Activated naive CD4-positive, alpha-beta T cell treated with anti-CD3 and anti-CD28 coated beads, Interleukin-2, amount 10 ng/mL, durations not matched to agents 5 hours and 36 hours (primary cell): ENCODE measurements around the gene S100A14. TPM values are rescaled to one million over a fixed set of nuclear protein-coding genes. Genes with fewer than 3 reads are reported as not detected.

Source experiments
- total RNA-seq, 2 experiments: library from RNA; stranded (reverse); gene quantifications; one replicate each; pipeline ENCODE4 v1.2.3, GENCODE V29; 2021

The S100A14 gene
- total RNA-seq = not detected

DNA sequence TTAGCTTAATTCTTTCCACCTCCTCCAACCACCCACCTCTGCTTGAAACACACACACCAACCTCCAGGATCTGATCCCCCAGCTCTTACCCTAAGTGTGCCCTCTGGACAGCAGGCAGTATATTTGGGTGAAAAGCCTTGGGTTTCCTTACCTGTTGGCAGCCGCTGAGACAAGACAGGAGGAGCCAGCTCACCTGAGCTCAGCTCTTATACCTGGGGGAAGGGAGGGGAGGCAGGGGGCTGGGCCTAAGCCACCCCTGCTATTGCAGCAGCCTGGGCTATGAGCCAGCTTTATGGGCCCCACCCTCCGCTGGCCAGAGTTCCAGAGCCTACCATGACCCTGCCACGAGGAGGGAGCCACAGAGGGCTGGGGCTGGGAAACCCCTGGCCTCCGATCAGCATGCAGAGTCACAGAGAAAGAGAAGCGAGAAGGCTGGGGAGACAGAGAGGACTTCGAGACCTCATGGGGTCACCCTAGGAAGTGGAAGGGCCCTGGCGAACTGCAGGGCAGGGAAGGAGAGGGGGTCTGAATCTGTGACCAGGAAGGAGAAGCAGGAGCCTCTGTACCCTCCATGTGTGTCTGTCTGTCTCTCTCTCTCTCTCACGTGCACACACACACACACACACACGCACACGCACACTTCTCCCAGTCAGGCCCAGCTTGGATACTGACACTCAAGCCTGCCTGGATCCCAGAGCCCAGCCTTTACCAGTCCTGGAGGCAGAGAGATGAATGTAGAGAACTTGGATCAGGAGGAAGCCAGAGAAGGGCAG lies at the start of gene S100A14:
TSS of gene S100A14 (minus strand) at position 182 of the 773 bp plus-strand sequence. CDS start 467 bp downstream, outside the sequence.

DNA sequence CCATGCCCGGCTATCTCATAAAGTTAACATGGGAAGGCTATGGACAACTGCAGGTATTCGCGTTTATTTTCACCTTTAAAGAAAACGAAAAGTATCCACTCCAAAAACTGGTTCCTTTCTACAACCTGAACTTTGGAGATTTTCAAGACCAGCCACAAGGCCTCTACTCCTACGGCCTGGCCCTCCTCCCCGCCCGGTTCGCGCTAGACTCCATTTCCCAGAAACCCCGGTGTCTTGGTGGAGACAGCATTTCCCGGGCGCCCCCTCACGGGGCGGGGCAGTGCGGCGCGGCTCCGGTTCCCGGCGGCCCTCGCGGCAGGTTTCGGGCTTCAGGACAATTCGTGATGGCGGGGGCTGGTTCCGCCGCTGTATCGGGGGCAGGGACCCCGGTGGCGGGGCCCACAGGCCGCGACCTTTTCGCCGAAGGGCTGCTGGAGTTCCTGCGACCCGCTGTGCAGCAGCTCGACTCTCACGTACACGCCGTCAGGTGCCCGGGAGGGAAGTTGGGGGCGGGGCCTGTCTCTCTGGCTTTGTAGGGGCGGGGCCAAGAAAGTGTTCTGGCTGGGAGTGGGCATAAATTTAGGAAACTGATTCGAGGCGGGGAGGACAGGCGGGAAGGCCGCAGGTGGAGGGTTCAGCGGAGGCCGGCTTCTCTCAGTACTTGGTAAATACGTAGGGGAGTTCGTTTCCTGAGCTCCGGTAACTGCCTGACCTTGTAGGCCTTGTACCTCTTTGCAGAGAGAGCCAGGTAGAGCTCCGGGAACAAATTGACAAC lies 42.5 kb upstream of the S100A14 start, which contains the start of gene SNAPIN:
TSS of gene SNAPIN (plus strand) at position 304 of the 775 bp plus-strand sequence. CDS start at position 345, 41 bp downstream.

DNA sequence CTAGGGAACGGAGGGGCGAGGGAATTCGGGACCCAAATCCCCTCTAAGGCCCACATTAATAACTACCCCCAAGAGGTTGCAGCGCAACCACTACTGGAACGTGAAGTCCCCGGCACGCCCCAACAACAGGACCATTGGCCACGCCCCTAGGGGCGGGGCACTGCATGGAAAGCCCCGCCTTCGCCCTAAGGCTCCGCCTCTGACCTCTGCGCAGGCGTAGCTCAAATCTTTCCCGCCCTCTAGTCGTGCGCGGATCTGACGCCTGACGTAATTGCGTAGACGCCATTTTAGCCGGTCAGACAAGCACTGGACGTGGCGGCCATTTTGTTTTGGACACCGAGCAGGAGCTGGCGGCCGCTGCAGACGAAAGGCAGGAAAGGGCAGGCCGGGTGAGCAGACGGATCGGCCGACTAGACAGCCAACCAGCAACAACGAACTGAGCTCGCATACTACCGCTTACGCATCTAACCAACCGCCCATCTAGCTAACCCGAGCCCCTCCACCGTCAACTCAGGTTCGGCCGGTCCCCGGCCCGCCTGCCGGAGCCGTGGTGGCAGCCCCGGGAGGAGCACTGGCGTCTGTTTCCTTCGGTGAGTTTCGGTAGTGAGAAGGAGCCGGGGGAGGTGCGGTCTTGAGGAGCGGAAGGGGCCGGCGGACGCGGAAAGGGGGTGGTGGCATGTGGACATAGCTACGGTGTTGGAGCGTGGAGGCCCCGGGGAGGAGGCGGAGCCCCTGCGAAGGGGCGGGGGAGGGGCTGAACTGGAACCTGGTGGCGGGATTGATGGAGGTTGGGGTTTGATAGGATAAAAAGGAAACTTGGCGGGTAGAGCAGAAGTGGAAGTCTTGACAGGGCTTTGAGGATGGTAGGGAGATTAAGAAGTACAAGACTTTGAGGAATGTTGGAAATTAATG lies 17.9 kb upstream of the S100A14 start, which contains the start of gene CHTOP:
TSS of gene CHTOP (plus strand) at position 313 of the 912 bp plus-strand sequence. CDS start 2,523 bp downstream, outside the sequence.

DNA sequence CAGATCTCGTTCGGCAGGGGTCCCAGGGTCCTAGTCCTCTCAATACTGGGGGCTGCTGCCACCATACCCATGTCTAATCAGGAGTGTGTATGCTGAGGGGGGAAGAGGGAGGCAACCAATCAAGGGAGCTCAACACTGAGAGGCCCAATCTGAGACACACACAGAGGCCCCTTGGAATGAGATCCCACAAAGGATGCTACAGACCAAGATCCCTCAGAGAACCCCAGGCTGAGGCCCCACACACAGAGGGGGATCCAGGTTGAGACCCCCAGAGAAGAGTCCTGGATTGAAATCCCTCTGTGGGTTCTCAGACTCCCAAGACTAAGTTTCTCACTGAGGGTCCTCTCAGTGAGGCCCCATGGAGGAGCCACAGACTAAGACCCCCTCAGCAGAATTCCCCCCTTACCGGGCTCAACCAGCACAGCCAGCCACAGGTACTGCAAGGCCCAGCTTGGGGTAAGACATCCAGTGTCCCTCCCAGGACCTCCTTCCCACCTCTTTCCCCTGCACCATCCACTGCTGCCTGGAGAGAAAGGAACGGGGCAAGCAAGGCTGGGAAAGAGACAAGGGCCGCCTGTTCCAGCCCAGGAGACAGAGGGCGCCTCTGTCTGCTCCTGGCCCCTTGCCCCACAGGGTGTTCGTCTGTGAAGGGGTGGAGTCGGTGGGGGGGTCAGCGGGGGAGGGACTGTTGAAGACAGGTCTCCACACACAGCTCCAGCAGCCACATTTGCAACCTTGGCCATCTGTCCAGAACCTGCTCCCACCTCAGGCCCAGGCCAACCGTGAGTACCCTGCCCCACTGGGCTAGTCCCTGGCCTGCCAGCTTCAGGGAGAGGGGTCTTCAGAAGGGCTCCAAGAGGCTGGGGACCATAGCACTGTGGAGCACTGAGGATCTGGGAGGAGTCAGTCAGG lies 11.8 kb upstream of the S100A14 start, which contains the start of gene S100A1:
TSS of gene S100A1 (plus strand) at position 720 of the 912 bp plus-strand sequence. CDS start 2,088 bp downstream, outside the sequence.

DNA sequence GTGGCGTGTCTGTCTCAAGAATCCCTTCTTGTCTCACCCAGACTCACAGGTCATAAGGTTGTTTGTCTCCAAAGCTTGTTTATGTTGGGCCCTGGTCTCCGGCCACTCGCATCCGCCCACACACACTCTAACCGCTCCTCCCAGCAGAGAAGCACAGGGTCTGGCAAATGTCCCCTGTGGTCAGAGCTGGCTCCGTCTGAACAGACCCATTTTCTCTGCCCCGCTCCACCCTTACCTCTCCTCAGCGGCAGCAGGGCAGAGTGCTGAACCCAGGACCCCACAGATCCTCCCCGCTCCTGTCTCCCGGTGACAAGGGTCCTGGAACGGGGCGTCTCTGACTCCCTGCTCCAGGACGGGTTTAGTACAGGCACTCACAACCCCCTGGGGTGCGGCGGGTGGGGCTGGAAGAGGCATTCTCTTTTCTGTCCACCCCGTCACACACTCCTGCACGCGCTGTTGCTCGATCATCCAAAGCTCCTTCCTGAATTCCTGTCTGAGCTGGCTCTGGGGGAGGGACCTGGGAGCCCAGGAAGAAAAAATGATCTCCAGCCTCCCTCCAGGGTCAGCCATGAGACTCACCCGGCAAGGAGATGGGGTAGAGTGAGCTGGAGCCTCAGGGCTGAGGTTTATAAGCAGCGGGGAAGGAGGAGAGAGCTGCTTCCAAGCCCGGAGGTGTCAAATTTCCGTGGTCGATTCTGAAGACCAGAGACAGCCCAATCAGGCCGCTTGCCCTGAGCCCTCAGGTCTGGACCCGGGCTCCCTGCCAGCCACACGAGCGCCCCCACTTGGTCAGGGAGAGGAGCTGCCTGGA lies 11.0 kb upstream of the S100A14 start, which contains the start of gene S100A13:
TSS of gene S100A13 (minus strand) at position 602 of the 811 bp plus-strand sequence. CDS start 1,033 bp downstream, outside the sequence.

DNA sequence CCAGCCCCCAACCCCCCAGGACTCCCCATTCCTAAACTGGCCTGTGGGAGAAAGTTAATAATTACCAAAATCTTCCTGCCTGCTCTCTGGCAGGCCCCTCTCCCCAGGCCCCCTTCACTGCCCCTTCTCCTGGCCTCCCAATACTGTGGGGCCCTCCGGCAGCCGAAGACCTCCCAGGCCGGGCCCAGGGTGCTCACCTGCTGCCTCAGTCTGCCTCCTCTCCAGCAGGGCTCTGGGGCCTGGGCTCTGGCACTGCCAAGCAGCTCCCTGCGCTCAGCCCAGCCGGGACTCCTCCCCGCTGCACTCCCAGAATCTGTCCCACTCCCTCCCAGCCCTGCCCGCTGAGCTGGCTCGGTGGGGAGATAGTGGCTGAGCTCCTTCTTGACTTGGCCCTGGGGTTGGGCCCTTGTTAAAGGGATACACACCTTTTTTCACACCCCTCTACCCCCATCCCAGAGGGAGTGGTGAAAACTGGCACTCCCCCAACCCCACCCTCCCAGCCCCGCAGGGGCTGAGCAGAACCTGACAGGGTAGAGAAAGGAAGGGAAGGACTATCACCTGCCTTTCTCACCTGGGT lies 3.3 kb downstream of the S100A14 start, which contains the start of gene S100A16:
TSS of gene S100A16 (minus strand) at position 383 of the 577 bp plus-strand sequence. CDS start 4,986 bp downstream, outside the sequence.

DNA sequence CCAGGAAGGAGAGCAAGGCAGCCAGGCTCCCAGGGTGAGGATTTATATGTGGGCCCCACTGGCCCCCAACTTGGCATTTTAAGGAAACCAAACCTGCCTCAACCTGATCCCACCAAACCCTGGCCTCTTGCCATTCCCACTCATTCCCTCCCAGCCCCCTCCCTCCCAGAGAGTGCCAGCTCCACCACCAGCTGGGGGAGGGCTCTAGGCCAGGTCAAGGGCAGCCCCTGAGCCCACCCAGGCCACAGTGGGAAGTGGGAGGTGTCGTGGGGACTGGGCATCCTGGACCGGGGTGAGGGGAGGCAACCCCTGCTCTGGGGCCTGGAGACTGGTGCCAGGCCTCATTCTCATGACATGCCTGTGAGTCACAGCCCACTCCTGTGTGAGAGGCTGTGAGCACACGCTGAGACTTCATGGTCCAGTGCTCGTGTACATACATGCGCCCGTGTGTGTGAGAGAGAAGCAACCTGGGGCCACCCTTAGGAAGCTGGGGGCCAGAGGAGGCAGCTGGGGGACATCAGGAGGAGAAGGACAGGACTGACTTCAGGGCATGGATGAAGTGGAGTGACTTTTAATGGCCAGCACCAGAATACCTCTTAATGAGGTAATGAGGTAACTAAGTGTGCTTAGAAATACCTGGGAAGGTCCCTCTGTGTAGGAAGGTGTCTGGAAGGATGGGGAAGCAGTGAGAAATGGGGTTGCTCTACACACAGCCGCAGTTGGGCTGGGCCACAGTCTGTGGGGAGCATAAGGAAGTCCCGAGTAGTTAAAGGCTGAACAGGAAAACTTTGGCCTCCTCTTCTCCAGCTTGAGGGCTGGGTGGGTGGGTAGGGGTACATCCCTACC lies 50.4 kb downstream of the S100A14 start, which contains the start of gene S100A2:
TSS of gene S100A2 (minus strand) at position 316 of the 846 bp plus-strand sequence. CDS start 1,967 bp downstream, outside the sequence.

Other genes starting within 250 kb of the S100A14 start
- not detected for gene S100A12, start 240.7 kb downstream of the S100A14 start, total RNA-seq
- gene S100A8, start 225.3 kb downstream of the S100A14 start, total RNA-seq = not detected
- not detected for gene S100A7A, start 199.8 kb downstream of the S100A14 start, total RNA-seq
- not detected for gene S100A7, start 155.7 kb downstream of the S100A14 start, total RNA-seq
- gene S100A6, start 80.3 kb downstream of the S100A14 start, total RNA-seq = 100 to 1,000 TPM; 451 to 469 TPM
- 1 to 10 TPM; 3.8 to 4.6 TPM for gene S100A5, start 75.4 kb downstream of the S100A14 start, total RNA-seq
- gene S100A4, start 70.5 kb downstream of the S100A14 start, total RNA-seq = 100 to 1,000 TPM; 603 to 650 TPM
- gene S100A3, start 67.1 kb downstream of the S100A14 start, total RNA-seq = not detected
- under 1 TPM; 0.33 to 0.60 TPM for gene S100A2, start 50.5 kb downstream of the S100A14 start, total RNA-seq
- not detected for gene S100A16, start 3.2 kb downstream of the S100A14 start, total RNA-seq
- 1 to 10 TPM; 4.3 to 4.7 TPM for gene S100A13, start 11.2 kb upstream of the S100A14 start, total RNA-seq
- gene S100A1, start 12.1 kb upstream of the S100A14 start, total RNA-seq = not detected
- gene CHTOP, start 17.7 kb upstream of the S100A14 start, total RNA-seq = 10 to 100 TPM; 95.1 to 96.0 TPM
- 10 to 100 TPM; 37.0 to 40.7 TPM for gene SNAPIN, start 42.4 kb upstream of the S100A14 start, total RNA-seq
- gene ILF2, start 54.7 kb upstream of the S100A14 start, total RNA-seq = 100 to 1,000 TPM; 151 to 159 TPM
- gene NPR1, start 62.4 kb upstream of the S100A14 start, total RNA-seq = not detected
- gene INTS3, start 111.7 kb upstream of the S100A14 start, total RNA-seq = 10 to 100 TPM; 59.8 to 60.1 TPM
- 10 to 100 TPM; 24.1 to 24.3 TPM for gene SLC27A3, start 159.1 kb upstream of the S100A14 start, total RNA-seq